HL-60 (cell line): ENCODE results near the gene PLD6.

Experiments used
- POLR2AphosphoS5 ChIP-seq: IDR thresholded peaks from 2 replicates; pipeline ENCODE4 v1.6.1; 2012; ENCODE audit warnings: low read depth
- SPI1 ChIP-seq: IDR thresholded peaks from 2 replicates; pipeline ENCODE4 v1.6.1; 2012; ENCODE audit warnings: low read depth, mild to moderate bottlenecking, borderline replicate concordance
- TF ChIP-seq, protein P1 (sequence below): IDR thresholded peaks from 2 replicates; pipeline ENCODE4 v1.6.1; 2012; ENCODE audit warnings: low read depth; ENCODE audit not compliant: insufficient replicate concordance
- TF ChIP-seq, protein P2 (sequence below): IDR thresholded peaks from one replicate; pipeline ENCODE4 v1.5.1; 2011; ENCODE audit warnings: low read length, control low read depth, inconsistent platforms; ENCODE audit not compliant: insufficient read depth

DNA sequence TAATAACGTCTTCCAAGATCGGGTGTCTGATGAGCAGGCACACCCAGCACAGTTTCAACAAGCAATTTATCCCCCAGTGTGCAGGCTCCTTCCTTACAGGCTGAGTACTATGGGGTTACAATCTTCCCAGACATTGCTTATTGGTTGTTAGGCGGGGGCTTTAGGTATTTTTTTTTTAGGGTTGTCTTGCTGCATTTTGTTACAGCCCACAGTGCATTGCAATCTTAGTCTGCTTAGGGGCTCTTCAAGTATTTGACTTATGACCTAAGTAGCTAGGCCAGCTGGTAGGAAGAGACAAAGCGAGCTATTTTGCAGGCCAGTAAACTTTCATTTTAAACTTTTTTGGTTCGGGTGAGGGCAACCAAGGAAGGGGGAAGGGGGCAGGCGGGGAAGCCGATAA lies 5.8 kb downstream of the PLD6 start:
- TF ChIP-seq, protein P1, sequence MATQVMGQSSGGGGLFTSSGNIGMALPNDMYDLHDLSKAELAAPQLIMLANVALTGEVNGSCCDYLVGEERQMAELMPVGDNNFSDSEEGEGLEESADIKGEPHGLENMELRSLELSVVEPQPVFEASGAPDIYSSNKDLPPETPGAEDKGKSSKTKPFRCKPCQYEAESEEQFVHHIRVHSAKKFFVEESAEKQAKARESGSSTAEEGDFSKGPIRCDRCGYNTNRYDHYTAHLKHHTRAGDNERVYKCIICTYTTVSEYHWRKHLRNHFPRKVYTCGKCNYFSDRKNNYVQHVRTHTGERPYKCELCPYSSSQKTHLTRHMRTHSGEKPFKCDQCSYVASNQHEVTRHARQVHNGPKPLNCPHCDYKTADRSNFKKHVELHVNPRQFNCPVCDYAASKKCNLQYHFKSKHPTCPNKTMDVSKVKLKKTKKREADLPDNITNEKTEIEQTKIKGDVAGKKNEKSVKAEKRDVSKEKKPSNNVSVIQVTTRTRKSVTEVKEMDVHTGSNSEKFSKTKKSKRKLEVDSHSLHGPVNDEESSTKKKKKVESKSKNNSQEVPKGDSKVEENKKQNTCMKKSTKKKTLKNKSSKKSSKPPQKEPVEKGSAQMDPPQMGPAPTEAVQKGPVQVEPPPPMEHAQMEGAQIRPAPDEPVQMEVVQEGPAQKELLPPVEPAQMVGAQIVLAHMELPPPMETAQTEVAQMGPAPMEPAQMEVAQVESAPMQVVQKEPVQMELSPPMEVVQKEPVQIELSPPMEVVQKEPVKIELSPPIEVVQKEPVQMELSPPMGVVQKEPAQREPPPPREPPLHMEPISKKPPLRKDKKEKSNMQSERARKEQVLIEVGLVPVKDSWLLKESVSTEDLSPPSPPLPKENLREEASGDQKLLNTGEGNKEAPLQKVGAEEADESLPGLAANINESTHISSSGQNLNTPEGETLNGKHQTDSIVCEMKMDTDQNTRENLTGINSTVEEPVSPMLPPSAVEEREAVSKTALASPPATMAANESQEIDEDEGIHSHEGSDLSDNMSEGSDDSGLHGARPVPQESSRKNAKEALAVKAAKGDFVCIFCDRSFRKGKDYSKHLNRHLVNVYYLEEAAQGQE, result no peak
- TF ChIP-seq, protein P2, sequence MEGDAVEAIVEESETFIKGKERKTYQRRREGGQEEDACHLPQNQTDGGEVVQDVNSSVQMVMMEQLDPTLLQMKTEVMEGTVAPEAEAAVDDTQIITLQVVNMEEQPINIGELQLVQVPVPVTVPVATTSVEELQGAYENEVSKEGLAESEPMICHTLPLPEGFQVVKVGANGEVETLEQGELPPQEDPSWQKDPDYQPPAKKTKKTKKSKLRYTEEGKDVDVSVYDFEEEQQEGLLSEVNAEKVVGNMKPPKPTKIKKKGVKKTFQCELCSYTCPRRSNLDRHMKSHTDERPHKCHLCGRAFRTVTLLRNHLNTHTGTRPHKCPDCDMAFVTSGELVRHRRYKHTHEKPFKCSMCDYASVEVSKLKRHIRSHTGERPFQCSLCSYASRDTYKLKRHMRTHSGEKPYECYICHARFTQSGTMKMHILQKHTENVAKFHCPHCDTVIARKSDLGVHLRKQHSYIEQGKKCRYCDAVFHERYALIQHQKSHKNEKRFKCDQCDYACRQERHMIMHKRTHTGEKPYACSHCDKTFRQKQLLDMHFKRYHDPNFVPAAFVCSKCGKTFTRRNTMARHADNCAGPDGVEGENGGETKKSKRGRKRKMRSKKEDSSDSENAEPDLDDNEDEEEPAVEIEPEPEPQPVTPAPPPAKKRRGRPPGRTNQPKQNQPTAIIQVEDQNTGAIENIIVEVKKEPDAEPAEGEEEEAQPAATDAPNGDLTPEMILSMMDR, result no peak
- TF ChIP-seq POLR2AphosphoS5 (no peak), SPI1 (no peak)
